Caco-2 (cell line): ENCODE data around the gene FAM174B. TPM values are rescaled to one million over a fixed set of nuclear protein-coding genes. Genes with fewer than 3 reads are reported as not detected.

Experiments
- BruUV-seq: library from RNA; stranded (reverse); fragments of 400-500 nt; replicated peaks from 2 replicates; lab custom pipeline; 2021; lab: Mats Ljungman, UMichigan
- CTCF ChIA-PET: fragments of 300-600 bp; sonication (Branson Sonifier 250); formaldehyde crosslinking; loops from one replicate; lab custom pipeline; 2022; ENCODE audit warnings: antibody characterized with exemption; lab: Charles Lee
- POLR2A ChIA-PET: fragments of 300-600 bp; sonication (Branson Sonifier 250); formaldehyde crosslinking; loops from one replicate; lab custom pipeline; 2022; ENCODE audit warnings: antibody characterized with exemption; lab: Charles Lee
- DNase-seq, 2 experiments: peaks; one replicate each; pipeline versions ENCODE4 v3.0.0 to v3.0.0-alpha.2; 2020 to 2022
- H3K27me3 ChIP-seq: replicated peaks from 2 replicates; pipeline ENCODE4 v1.6.0; 2011; ENCODE audit warnings: low read length; ENCODE audit not compliant: control insufficient read depth, insufficient read depth
- H3K36me3 ChIP-seq: 2 replicates; pipeline ENCODE4 v1.5.1; 2011; ENCODE audit warnings: low read length; ENCODE audit not compliant: control insufficient read depth, insufficient read depth
- H3K4me1 ChIP-seq: fragments of 250-450 bp; sonication (Bioruptor Pico); 2 replicates; pipeline ENCODE4 v1.5.1; 2020; ENCODE audit warnings: mild to moderate bottlenecking
- H3K4me3 ChIP-seq: 2 replicates; pipeline ENCODE4 v1.5.1; 2011; ENCODE audit warnings: low read depth, mild to moderate bottlenecking, control low read depth, low read length
- H3K9me3 ChIP-seq: fragments of 250-450 bp; sonication (Bioruptor Pico); 2 replicates; pipeline ENCODE4 v1.5.1; 2020; ENCODE audit warnings: mild to moderate bottlenecking, moderate library complexity
- H3K27ac Mint-ChIP-seq: one replicate; pipeline ENCODE4 v1.8.0; 2022; ENCODE audit warnings: mixed read lengths; ENCODE audit not compliant: unreplicated experiment
- H3K27me3 Mint-ChIP-seq: one replicate; pipeline ENCODE4 v1.8.0; 2022; ENCODE audit warnings: mixed read lengths; ENCODE audit not compliant: insufficient read depth, unreplicated experiment
- H3K36me3 Mint-ChIP-seq: one replicate; pipeline ENCODE4 v1.8.0; 2022; ENCODE audit warnings: mild to moderate bottlenecking, mixed read lengths; ENCODE audit not compliant: insufficient read depth, unreplicated experiment
- H3K4me1 Mint-ChIP-seq: one replicate; pipeline ENCODE4 v1.8.0; 2022; ENCODE audit warnings: low read depth, mixed read lengths; ENCODE audit not compliant: unreplicated experiment
- H3K4me3 Mint-ChIP-seq: one replicate; pipeline ENCODE4 v1.8.0; 2022; ENCODE audit warnings: mild to moderate bottlenecking, moderate library complexity, mixed read lengths; ENCODE audit not compliant: unreplicated experiment
- H3K9me3 Mint-ChIP-seq: one replicate; pipeline ENCODE4 v1.8.0; 2022; ENCODE audit warnings: mixed read lengths; ENCODE audit not compliant: unreplicated experiment
- CTCF ChIP-seq, 2 experiments: fragments of 200-600 bp in 1 of 2; IDR thresholded peaks; 1 replicate in 1 of 2; 2 replicates in 1 of 2; pipeline versions ENCODE4 v1.5.1 to v1.8.0; 2011 to 2022; ENCODE audit warnings: antibody characterized with exemption in 1 of 2, control low read depth in 1 of 2, inconsistent platforms in 1 of 2, low read depth in 1 of 2, low read length in 1 of 2, mild to moderate bottlenecking in 1 of 2, moderate library complexity in 1 of 2; ENCODE audit not compliant: insufficient read depth in 1 of 2, severe bottlenecking in 1 of 2, unreplicated experiment in 1 of 2
- intact Hi-C: fragments of 100-400 bp; cut with micrococcal nuclease; formaldehyde crosslinking; loops from one replicate; pipeline ENCODE4 v1.10.0; 2022; ENCODE audit not compliant: unreplicated experiment
- total RNA-seq: library from RNA; stranded (reverse); gene quantifications from 2 replicates; pipeline ENCODE4 v1.2.3, GENCODE V29; 2022

FAM174B gene
- total RNA-seq, 1 experiment from 2014 or later = 79.4 TPM

- no peaks in the 10 kb centered on the region for H3K9me3 ChIP-seq
- Mint-ChIP-seq H3K4me3 (no peak overlapping the region), H3K36me3 (peaks cover 28% of the 10 kb centered on the region), H3K27ac (peak overlapping the region; percentile 36), H3K4me1 (peaks cover 15% of the 10 kb centered on the region), H3K9me3 (peaks cover 12% of the 10 kb centered on the region), H3K27me3 (no peaks in the 10 kb centered on the region)
- H3K36me3 ChIP-seq = no peaks in the 10 kb centered on the region
- intact Hi-C loops = no loop called here
- ChIA-PET POLR2A (no interaction called here), CTCF (no interaction called here)
- H3K27me3 ChIP-seq = no peaks in the 10 kb centered on the region
- no peaks in the 10 kb centered on the region for H3K4me1 ChIP-seq
- no TSS peak for BruUV-seq
- no peak overlapping the region for H3K4me3 ChIP-seq
- TF ChIP-seq CTCF (IDR thresholded peaks at IDR 0.05; ENCODE audit: insufficient read depth in 1 of 2, low read depth in 1 of 2, low read length in 1 of 2, severe bottlenecking in 1 of 2, unreplicated experiment in 1 of 2) = no peak
- no peak for DNase-seq
These were observed 49.3 kb downstream of the FAM174B start for GRCh38 chr15:92606126-92606835.

GRCh38 chr15:92605225-92605944, 50.2 kb downstream of the FAM174B start:
- no peaks in the 10 kb centered on the region for H3K9me3 ChIP-seq
- Mint-ChIP-seq H3K27me3 (no peaks in the 10 kb centered on the region), H3K27ac (no peak overlapping the region), H3K9me3 (peaks cover 12% of the 10 kb centered on the region), H3K4me3 (no peak overlapping the region), H3K36me3 (peaks cover 28% of the 10 kb centered on the region), H3K4me1 (peaks cover 15% of the 10 kb centered on the region)
- DNase-seq = no peak
- no peaks in the 10 kb centered on the region for H3K4me1 ChIP-seq
- no peak overlapping the region for H3K4me3 ChIP-seq
- no peaks in the 10 kb centered on the region for H3K27me3 ChIP-seq
- TF ChIP-seq CTCF (IDR thresholded peaks at IDR 0.05; ENCODE audit: insufficient read depth in 1 of 2, low read depth in 1 of 2, low read length in 1 of 2, severe bottlenecking in 1 of 2, unreplicated experiment in 1 of 2) = no peak
- H3K36me3 ChIP-seq = no peaks in the 10 kb centered on the region
- BruUV-seq = no TSS peak
- CTCF ChIA-PET = interaction anchor here (0.6 kb wide), 1 partner anchor 1766 kb away, joined by 4 read pairs; no protein-coding TSS in a partner anchor
- POLR2A ChIA-PET = no interaction called here
- intact Hi-C loops = no loop called here

- ChIA-PET CTCF (no interaction called here), POLR2A (no interaction called here)
- no peaks in the 10 kb centered on the region for H3K9me3 ChIP-seq
- BruUV-seq = no TSS peak
- Mint-ChIP-seq H3K4me1 (peaks cover 15% of the 10 kb centered on the region), H3K9me3 (peaks cover 12% of the 10 kb centered on the region), H3K27ac (no peak overlapping the region), H3K36me3 (peaks cover 28% of the 10 kb centered on the region), H3K27me3 (no peaks in the 10 kb centered on the region), H3K4me3 (no peak overlapping the region)
- no peaks in the 10 kb centered on the region for H3K36me3 ChIP-seq
- no peak for DNase-seq
- no peaks in the 10 kb centered on the region for H3K4me1 ChIP-seq
- intact Hi-C loops = no loop called here
- H3K4me3 ChIP-seq = no peak overlapping the region
- no peaks in the 10 kb centered on the region for H3K27me3 ChIP-seq
- no peak for TF ChIP-seq CTCF (IDR thresholded peaks at IDR 0.05; ENCODE audit: insufficient read depth in 1 of 2, low read depth in 1 of 2, low read length in 1 of 2, severe bottlenecking in 1 of 2, unreplicated experiment in 1 of 2)
These were observed 51.7 kb downstream of the FAM174B start for GRCh38 chr15:92603743-92604470.
